ENCODE data around the gene URB1.

- TF ChIP-seq POLR2A (IDR thresholded peaks at IDR 0.05) (no peak), CTCF (IDR thresholded peaks at IDR 0.05) (no peak)
These were observed 76.2 kb downstream of the URB1 start for GRCh38 chr21:32316361-32317215.
